Liver (tissue), 9 donors: ENCODE data around the gene KRTAP5-1. TPM values are rescaled to one million over a fixed set of nuclear protein-coding genes. Genes with fewer than 3 reads are reported as not detected.

Experiments used
- DNase-seq: peaks from one replicate; pipeline ENCODE4 v3.0.0-alpha.2; 2017; ENCODE audit warnings: low spot score
- H3K27ac ChIP-seq, 2 donors: one replicate each; pipeline ENCODE4 v1.7.0; 2013; ENCODE audit warnings: inconsistent platforms in 2 of 2, low read length in 2 of 2, control low read depth in 1 of 2, low read depth in 1 of 2, mild to moderate bottlenecking in 1 of 2
- H3K27me3 ChIP-seq, 4 donors: one replicate each; pipeline versions ENCODE4 v1.6.1 to v1.7.0; 2013; ENCODE audit warnings: low read length in 3 of 4, inconsistent platforms in 1 of 4, mild to moderate bottlenecking in 1 of 4, moderate library complexity in 1 of 4; ENCODE audit not compliant: control insufficient read depth in 4 of 4, insufficient read depth in 4 of 4
- H3K36me3 ChIP-seq, 4 donors: one replicate each; pipeline versions ENCODE4 v1.6.1 to v1.7.0; 2013; ENCODE audit warnings: low read length in 3 of 4, mild to moderate bottlenecking in 3 of 4, low read depth in 1 of 4, moderate library complexity in 1 of 4; ENCODE audit not compliant: control insufficient read depth in 4 of 4, insufficient read depth in 3 of 4
- H3K4me1 ChIP-seq, 4 donors: one replicate each; pipeline versions ENCODE4 v1.6.1 to v1.7.0; 2013; ENCODE audit warnings: low read length in 3 of 4, mild to moderate bottlenecking in 3 of 4, moderate library complexity in 1 of 4; ENCODE audit not compliant: control insufficient read depth in 4 of 4, insufficient read depth in 4 of 4
- H3K4me3 ChIP-seq, 3 donors: one replicate each; pipeline versions ENCODE4 v1.6.1 to v1.7.0; 2013; ENCODE audit warnings: low read length in 3 of 3, control low read depth in 1 of 3, low read depth in 1 of 3, mild to moderate bottlenecking in 1 of 3
- H3K9ac ChIP-seq, 2 donors: one replicate each; pipeline ENCODE4 v1.7.0; 2013; ENCODE audit warnings: low read length in 2 of 2, mild to moderate bottlenecking in 2 of 2, moderate library complexity in 2 of 2, control low read depth in 1 of 2, low read depth in 1 of 2
- H3K9me3 ChIP-seq, 4 donors: one replicate each; pipeline versions ENCODE4 v1.6.1 to v1.7.0; 2013; ENCODE audit warnings: low read length in 3 of 4; ENCODE audit not compliant: control insufficient read depth in 4 of 4
- CTCF ChIP-seq: fragments of 150-350 bp; IDR thresholded peaks from 2 replicates; pipeline ENCODE4 v1.5.1; 2017; ENCODE audit warnings: improper control_type of control experiment, low read depth, low read length; ENCODE audit not compliant: missing input control
- EGR1 ChIP-seq, 2 donors: IDR thresholded peaks; 2 replicates each; pipeline ENCODE4 v1.6.1; 2016 to 2018; ENCODE audit warnings: antibody characterized with exemption in 2 of 2, low read depth in 2 of 2
- FOXA1 ChIP-seq: IDR thresholded peaks from 2 replicates; pipeline ENCODE4 v1.6.1; 2016; ENCODE audit warnings: antibody characterized with exemption
- FOXA2 ChIP-seq: IDR thresholded peaks from 2 replicates; pipeline ENCODE4 v1.6.1; 2016; ENCODE audit warnings: antibody characterized with exemption
- GABPA ChIP-seq, 2 donors: IDR thresholded peaks in 1 of 2; conservative IDR thresholded peaks in 1 of 2; 2 replicates each; pipeline ENCODE4 v1.6.1; 2016; ENCODE audit warnings: antibody characterized with exemption in 2 of 2, mild to moderate bottlenecking in 1 of 2, moderate library complexity in 1 of 2
- JUND ChIP-seq, 2 donors: IDR thresholded peaks; 2 replicates each; pipeline ENCODE4 v1.6.1; 2016; ENCODE audit warnings: antibody characterized with exemption in 2 of 2
- NR2F2 ChIP-seq: IDR thresholded peaks from 2 replicates; pipeline ENCODE4 v1.6.1; 2016; ENCODE audit warnings: antibody characterized with exemption
- RAD21 ChIP-seq, 2 donors: IDR thresholded peaks; 2 replicates each; pipeline ENCODE4 v1.6.1; 2016; ENCODE audit warnings: antibody characterized with exemption in 2 of 2, mild to moderate bottlenecking in 2 of 2
- RXRA ChIP-seq, 2 donors: IDR thresholded peaks; 2 replicates each; pipeline ENCODE4 v1.6.1; 2017 to 2018; ENCODE audit warnings: antibody characterized with exemption in 2 of 2, mild to moderate bottlenecking in 1 of 2
- SP1 ChIP-seq: IDR thresholded peaks from 2 replicates; pipeline ENCODE4 v1.6.1; 2018; ENCODE audit warnings: antibody characterized with exemption, mild to moderate bottlenecking
- YY1 ChIP-seq: IDR thresholded peaks from 2 replicates; pipeline ENCODE4 v1.6.1; 2016; ENCODE audit warnings: antibody characterized with exemption, mild to moderate bottlenecking
- ZBTB33 ChIP-seq: IDR thresholded peaks from 2 replicates; pipeline ENCODE4 v1.6.1; 2016; ENCODE audit warnings: antibody characterized with exemption
- WGBS: extraction: QIAGEN DNeasy Blood & Tissue Kit; methylation state at CpG from one replicate; pipeline ENCODE4 v1.1.7; 2013; 5-methylcytosine and 5-hydroxymethylcytosine counted together
- polyA plus RNA-seq, 2 donors: library from polyadenylated mRNA; stranded (reverse) in 1 of 2; unstranded in 1 of 2; fragments of 200-250 nt in 1 of 2; fragments of >200 nt in 1 of 2; fragmentation: Nextera tagmentation in 1 of 2; extraction: Ambion mirVana in 1 of 2; gene quantifications; one replicate each; pipeline versions ENCODE4 v1.2.1 to v1.2.3, GENCODE V29; 2013 to 2015
- total RNA-seq, 2 donors: library from RNA; depleted of rRNA; stranded (reverse); fragments of >200 nt; gene quantifications; one replicate each; pipeline ENCODE4 v1.2.3, GENCODE V29; 2014
- donor health status: healthy.
- donor health status: healthy.
- donor health status: healthy.
- donor health status: healthy.
- donor health status: healthy.

Gene KRTAP5-1
- total and polyA plus RNA-seq, 4 donors, result not detected

- H3K27ac ChIP-seq, result no peak overlapping the region
- WGBS, result 93% methylated on average over 14 of the region's 14 CpGs
Measured at GRCh38 chr11:1562469-1563148, 22.5 kb downstream of the KRTAP5-1 start.

GRCh38 chr11:1561955-1562354 lies 23.1 kb downstream of the KRTAP5-1 start:
- Histone ChIP-seq H3K36me3 (no peaks in the 10 kb centered on the region), H3K4me3 (no peak overlapping the region), H3K9ac (no peak overlapping the region), H3K27ac (no peak overlapping the region), H3K4me1 (peaks cover 3 to 23% (median 14%) of the 10 kb centered on the region in 4 donors), H3K27me3 (no peaks in the 10 kb centered on the region), H3K9me3 (no peaks in the 10 kb centered on the region)
- TF ChIP-seq CTCF, result no peak
- TF ChIP-seq SP1, result no peak
- no peak for TF ChIP-seq JUND (IDR thresholded peaks at IDR 0.05)
- no peak for TF ChIP-seq ZBTB33
- TF ChIP-seq RXRA (IDR thresholded peaks at IDR 0.05), result no peak
- TF ChIP-seq YY1, result no peak
- TF ChIP-seq FOXA1, result no peak
- no peak for TF ChIP-seq GABPA (IDR thresholded peaks at IDR 0.05 in 1 of 2, conservative IDR thresholded peaks at IDR 0.05 in 1 of 2)
- DNase-seq, result no peak
- 85% methylated on average over 5 of the region's 5 CpGs for WGBS

More at GRCh38 chr11:1562469-1563148, 22.5 kb downstream of the KRTAP5-1 start:
- H3K9me3 ChIP-seq, result no peaks in the 10 kb centered on the region
- H3K9ac ChIP-seq, result no peak overlapping the region
- H3K36me3 ChIP-seq, result no peaks in the 10 kb centered on the region
- no peak for DNase-seq
- H3K4me1 ChIP-seq, result peaks cover 3 to 23% (median 16%) of the 10 kb centered on the region in 4 donors
- no peak overlapping the region for H3K4me3 ChIP-seq
- no peak for TF ChIP-seq FOXA2
- TF ChIP-seq NR2F2, result no peak
- TF ChIP-seq RAD21 (IDR thresholded peaks at IDR 0.05), result no peak
- H3K27me3 ChIP-seq, result no peaks in the 10 kb centered on the region

- Histone ChIP-seq H3K27ac (no peak overlapping the region), H3K4me1 (peaks cover 3 to 23% (median 14%) of the 10 kb centered on the region in 4 donors), H3K9ac (no peak overlapping the region), H3K9me3 (no peaks in the 10 kb centered on the region), H3K36me3 (no peaks in the 10 kb centered on the region), H3K4me3 (no peak overlapping the region), H3K27me3 (no peaks in the 10 kb centered on the region)
- no peak for DNase-seq
- TF ChIP-seq EGR1 (IDR thresholded peaks at IDR 0.05; ENCODE audit: low read depth in 2 of 2), result no peak
- TF ChIP-seq GABPA (IDR thresholded peaks at IDR 0.05 in 1 of 2, conservative IDR thresholded peaks at IDR 0.05 in 1 of 2), result no peak
- 78% methylated on average over 17 of the region's 17 CpGs for WGBS
Measured at GRCh38 chr11:1561266-1561665, 23.8 kb downstream of the KRTAP5-1 start.
